ENCODE data around the gene SPINT3.

The SPINT3 gene

GRCh38 chr20:45506398-45506797 lies 9.0 kb downstream of the SPINT3 start:
- no peaks in the 10 kb centered on the region for H3K36me3 ChIP-seq (ENCODE audit: control insufficient read depth, low read length)
- H3K27ac ChIP-seq (ENCODE audit: low read depth, low read length), result no peak overlapping the region
- H3F3A ChIP-seq (ENCODE audit: control insufficient read depth, insufficient read depth), result no peaks in the 10 kb centered on the region
- H3K4me1 ChIP-seq (ENCODE audit: control insufficient read depth, low read length), result no peaks in the 10 kb centered on the region
- no peaks in the 10 kb centered on the region for H3K9me3 ChIP-seq (ENCODE audit: control insufficient read depth, insufficient read depth, low read length)
- no peaks in the 10 kb centered on the region for H3K79me2 ChIP-seq (ENCODE audit: control insufficient read depth, low read length)
- H3K27me3 ChIP-seq (ENCODE audit: control insufficient read depth, low read length), result 0 out of 2 replicates have a peak, but pooled peaks cover 5% of the 10 kb centered on the region
- H3K4me2 ChIP-seq (ENCODE audit: low read length), result no peak overlapping the region
- no peak overlapping the region for H3K4me3 ChIP-seq (ENCODE audit: low read length)
- TF ChIP-seq EZH2phosphoT487 (IDR thresholded peaks at IDR 0.05; ENCODE audit: borderline replicate concordance, low read length), result no peak
- TF ChIP-seq, protein P1, sequence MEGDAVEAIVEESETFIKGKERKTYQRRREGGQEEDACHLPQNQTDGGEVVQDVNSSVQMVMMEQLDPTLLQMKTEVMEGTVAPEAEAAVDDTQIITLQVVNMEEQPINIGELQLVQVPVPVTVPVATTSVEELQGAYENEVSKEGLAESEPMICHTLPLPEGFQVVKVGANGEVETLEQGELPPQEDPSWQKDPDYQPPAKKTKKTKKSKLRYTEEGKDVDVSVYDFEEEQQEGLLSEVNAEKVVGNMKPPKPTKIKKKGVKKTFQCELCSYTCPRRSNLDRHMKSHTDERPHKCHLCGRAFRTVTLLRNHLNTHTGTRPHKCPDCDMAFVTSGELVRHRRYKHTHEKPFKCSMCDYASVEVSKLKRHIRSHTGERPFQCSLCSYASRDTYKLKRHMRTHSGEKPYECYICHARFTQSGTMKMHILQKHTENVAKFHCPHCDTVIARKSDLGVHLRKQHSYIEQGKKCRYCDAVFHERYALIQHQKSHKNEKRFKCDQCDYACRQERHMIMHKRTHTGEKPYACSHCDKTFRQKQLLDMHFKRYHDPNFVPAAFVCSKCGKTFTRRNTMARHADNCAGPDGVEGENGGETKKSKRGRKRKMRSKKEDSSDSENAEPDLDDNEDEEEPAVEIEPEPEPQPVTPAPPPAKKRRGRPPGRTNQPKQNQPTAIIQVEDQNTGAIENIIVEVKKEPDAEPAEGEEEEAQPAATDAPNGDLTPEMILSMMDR (IDR thresholded peaks at IDR 0.05; ENCODE audit: low read depth, low read length, poor library complexity, severe bottlenecking), result no peak
- no peaks in the 10 kb centered on the region for H3K9me2 ChIP-seq (replicated peaks; ENCODE audit: control insufficient read depth, low read length)
- H4K20me1 ChIP-seq (ENCODE audit: control insufficient read depth, insufficient read depth, low read depth, low read length), result no peaks in the 10 kb centered on the region

DNA sequence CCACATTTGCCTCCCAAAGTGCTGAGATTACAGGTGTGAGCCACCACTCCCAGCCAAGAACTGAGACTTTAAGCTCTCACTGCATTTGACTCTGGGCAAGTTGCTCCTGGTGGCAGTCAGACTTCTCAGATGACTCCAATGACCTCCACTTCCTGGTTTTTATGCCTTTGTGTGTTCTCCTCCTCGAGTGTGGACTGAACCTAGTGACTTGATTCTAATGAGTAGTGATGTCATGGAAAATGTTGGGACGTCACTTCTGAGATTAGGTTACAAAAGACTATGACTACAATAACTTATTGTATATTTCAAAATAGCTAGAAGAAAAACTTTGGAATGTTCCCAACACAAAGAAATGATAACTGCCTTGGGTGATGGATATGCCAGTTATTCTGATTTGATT lies 12.0 kb downstream of the SPINT3 start:
- Histone ChIP-seq H3K4me1 (ENCODE audit: control insufficient read depth, low read length) (no peaks in the 10 kb centered on the region), H4K20me1 (ENCODE audit: control insufficient read depth, insufficient read depth, low read depth, low read length) (no peaks in the 10 kb centered on the region), H3K27me3 (ENCODE audit: control insufficient read depth, low read length) (peaks cover 14% of the 10 kb centered on the region; the same call in 1 of the 2 replicates), H3F3A (ENCODE audit: control insufficient read depth, insufficient read depth) (no peaks in the 10 kb centered on the region), H3K4me3 (ENCODE audit: low read length) (no peak overlapping the region), H3K36me3 (ENCODE audit: control insufficient read depth, low read length) (no peaks in the 10 kb centered on the region), H3K79me2 (ENCODE audit: control insufficient read depth, low read length) (no peaks in the 10 kb centered on the region), H3K9me2 (replicated peaks; ENCODE audit: control insufficient read depth, low read length) (no peaks in the 10 kb centered on the region), H3K4me2 (ENCODE audit: low read length) (no peak overlapping the region), H3K9me3 (ENCODE audit: control insufficient read depth, insufficient read depth, low read length) (no peaks in the 10 kb centered on the region), H3K27ac (ENCODE audit: low read depth, low read length) (no peak overlapping the region)
- no peak for TF ChIP-seq EZH2phosphoT487 (IDR thresholded peaks at IDR 0.05; ENCODE audit: borderline replicate concordance, low read length)
- TF ChIP-seq, protein P1 (IDR thresholded peaks at IDR 0.05; ENCODE audit: low read depth, low read length, poor library complexity, severe bottlenecking), result no peak

DNA sequence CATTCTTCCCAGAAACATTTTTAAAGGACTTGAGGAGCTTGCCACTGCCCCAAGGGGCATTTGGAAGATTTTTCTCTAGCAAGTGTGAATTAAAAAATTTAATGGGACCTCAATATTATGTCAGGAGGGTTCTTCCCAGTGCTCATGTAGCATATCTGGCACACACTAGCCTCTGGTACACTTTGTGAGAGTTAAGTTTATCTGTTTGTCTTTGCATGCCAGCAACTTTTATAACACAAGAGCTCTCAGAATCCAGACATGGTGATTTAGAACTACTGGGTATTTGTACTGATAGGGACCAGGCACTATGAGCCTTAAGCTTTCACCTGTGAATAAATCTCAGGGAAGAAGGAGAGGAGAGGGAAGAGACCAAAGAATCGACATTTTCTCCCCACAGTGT lies 12.9 kb downstream of the SPINT3 start:
- Histone ChIP-seq H3K27ac (ENCODE audit: low read depth, low read length) (no peak overlapping the region), H3K4me3 (ENCODE audit: low read length) (no peak overlapping the region), H3K9me2 (replicated peaks; ENCODE audit: control insufficient read depth, low read length) (no peaks in the 10 kb centered on the region), H3K36me3 (ENCODE audit: control insufficient read depth, low read length) (no peaks in the 10 kb centered on the region), H3K9me3 (ENCODE audit: control insufficient read depth, insufficient read depth, low read length) (no peaks in the 10 kb centered on the region), H3K79me2 (ENCODE audit: control insufficient read depth, low read length) (no peaks in the 10 kb centered on the region), H3K27me3 (ENCODE audit: control insufficient read depth, low read length) (peaks cover 14% of the 10 kb centered on the region; the same call in 1 of the 2 replicates), H3K4me2 (ENCODE audit: low read length) (no peak overlapping the region), H4K20me1 (ENCODE audit: control insufficient read depth, insufficient read depth, low read depth, low read length) (no peaks in the 10 kb centered on the region), H3F3A (ENCODE audit: control insufficient read depth, insufficient read depth) (no peaks in the 10 kb centered on the region), H3K4me1 (ENCODE audit: control insufficient read depth, low read length) (no peaks in the 10 kb centered on the region)
- no peak for TF ChIP-seq EZH2phosphoT487 (IDR thresholded peaks at IDR 0.05; ENCODE audit: borderline replicate concordance, low read length)
- TF ChIP-seq, protein P1 (IDR thresholded peaks at IDR 0.05; ENCODE audit: low read depth, low read length, poor library complexity, severe bottlenecking), result no peak

Data from DOHH2 (cell line).